BE2C (cell line): ENCODE measurements around the gene ITGB1BP1.
"Not testable (repeated sequence)": the region's sequence is repeated elsewhere in the genome, so short reads cannot be mapped to it uniquely, and the experiment has no call there.

ENCODE experiments used
- DNase-seq: peaks from one replicate; pipeline ENCODE4 v3.0.0-alpha.2; 2020
- H3K27me3 ChIP-seq: fragments of 250-450 bp; sonication (Bioruptor Pico); 2 replicates; pipeline ENCODE4 v1.5.1; 2020; ENCODE audit warnings: mild to moderate bottlenecking
- H3K36me3 ChIP-seq: fragments of 250-450 bp; sonication (Bioruptor Pico); 2 replicates; pipeline ENCODE4 v1.5.1; 2020; ENCODE audit warnings: mild to moderate bottlenecking
- H3K4me1 ChIP-seq: fragments of 250-450 bp; sonication (Bioruptor Pico); 2 replicates; pipeline ENCODE4 v1.5.1; 2020
- H3K4me3 ChIP-seq: 2 replicates; pipeline ENCODE4 v1.5.1; 2011; ENCODE audit warnings: low read depth, low read length
- H3K9me3 ChIP-seq: fragments of 250-450 bp; sonication (Bioruptor Pico); 2 replicates; pipeline ENCODE4 v1.5.1; 2020
- CTCF ChIP-seq: IDR thresholded peaks from 2 replicates; pipeline ENCODE4 v1.5.1; 2012; ENCODE audit warnings: mild to moderate bottlenecking, low read depth, low read length

The ITGB1BP1 gene

GRCh38 chr2:9401059-9401547, 22.2 kb downstream of the ITGB1BP1 start:
- no peaks in the 10 kb centered on the region for H3K9me3 ChIP-seq
- no peak overlapping the region for H3K4me3 ChIP-seq
- H3K36me3 ChIP-seq: peaks cover 2% of the 10 kb centered on the region; the same call in 1 of the 2 replicates
- H3K4me1 ChIP-seq: no peaks in the 10 kb centered on the region
- no peak for TF ChIP-seq CTCF
- no peak for DNase-seq
- no peaks in the 10 kb centered on the region for H3K27me3 ChIP-seq

- no peaks in the 10 kb centered on the region for H3K4me1 ChIP-seq
- no peak overlapping the region for H3K4me3 ChIP-seq
- H3K9me3 ChIP-seq: no peaks in the 10 kb centered on the region
- H3K27me3 ChIP-seq: no peaks in the 10 kb centered on the region
- DNase-seq: no peak
- TF ChIP-seq CTCF: no peak
- H3K36me3 ChIP-seq: peaks cover 2% of the 10 kb centered on the region; the same call in 1 of the 2 replicates
Measured at GRCh38 chr2:9400268-9401058, 22.9 kb downstream of the ITGB1BP1 start.

- no peaks in the 10 kb centered on the region for H3K9me3 ChIP-seq
- H3K27me3 ChIP-seq: no peaks in the 10 kb centered on the region
- H3K4me1 ChIP-seq: no peaks in the 10 kb centered on the region
- no peak for TF ChIP-seq CTCF
- peaks cover 2% of the 10 kb centered on the region; the same call in 1 of the 2 replicates for H3K36me3 ChIP-seq
- H3K4me3 ChIP-seq: no peak overlapping the region
- no peak for DNase-seq
Measured at GRCh38 chr2:9398881-9399780, 24.2 kb downstream of the ITGB1BP1 start.

- not testable (repeated sequence) for DNase-seq, H3K4me3 ChIP-seq, H3K4me1 ChIP-seq, H3K36me3 ChIP-seq, H3K9me3 ChIP-seq, H3K27me3 ChIP-seq
Measured at GRCh38 chr2:9398251-9398650, 25.1 kb downstream of the ITGB1BP1 start.

GRCh38 chr2:9397201-9397600, 26.1 kb downstream of the ITGB1BP1 start:
- Histone ChIP-seq H3K4me3 (no peak overlapping the region), H3K9me3 (no peaks in the 10 kb centered on the region), H3K27me3 (no peaks in the 10 kb centered on the region), H3K4me1 (no peaks in the 10 kb centered on the region), H3K36me3 (no peaks in the 10 kb centered on the region; the same call in 1 of the 2 replicates)
- no peak for TF ChIP-seq CTCF
- DNase-seq: no peak

- TF ChIP-seq CTCF: no peak
- H3K4me3 ChIP-seq: no peak overlapping the region
- DNase-seq: no peak
- no peaks in the 10 kb centered on the region for H3K4me1 ChIP-seq
- H3K36me3 ChIP-seq: no peaks in the 10 kb centered on the region; the same call in 1 of the 2 replicates
- no peaks in the 10 kb centered on the region for H3K9me3 ChIP-seq
- H3K27me3 ChIP-seq: no peaks in the 10 kb centered on the region
Measured at GRCh38 chr2:9394816-9395215, 28.5 kb downstream of the ITGB1BP1 start.
